ENCODE measurements around the gene FBXW12. TPM values are rescaled to one million over a fixed set of nuclear protein-coding genes. Genes with fewer than 3 reads are reported as not detected.

Gene FBXW12
- total and polyA plus RNA-seq, 2 donors (not counting 3 experiments of a cell fraction or from before 2014, with no cell fraction given): not detected

DNA sequence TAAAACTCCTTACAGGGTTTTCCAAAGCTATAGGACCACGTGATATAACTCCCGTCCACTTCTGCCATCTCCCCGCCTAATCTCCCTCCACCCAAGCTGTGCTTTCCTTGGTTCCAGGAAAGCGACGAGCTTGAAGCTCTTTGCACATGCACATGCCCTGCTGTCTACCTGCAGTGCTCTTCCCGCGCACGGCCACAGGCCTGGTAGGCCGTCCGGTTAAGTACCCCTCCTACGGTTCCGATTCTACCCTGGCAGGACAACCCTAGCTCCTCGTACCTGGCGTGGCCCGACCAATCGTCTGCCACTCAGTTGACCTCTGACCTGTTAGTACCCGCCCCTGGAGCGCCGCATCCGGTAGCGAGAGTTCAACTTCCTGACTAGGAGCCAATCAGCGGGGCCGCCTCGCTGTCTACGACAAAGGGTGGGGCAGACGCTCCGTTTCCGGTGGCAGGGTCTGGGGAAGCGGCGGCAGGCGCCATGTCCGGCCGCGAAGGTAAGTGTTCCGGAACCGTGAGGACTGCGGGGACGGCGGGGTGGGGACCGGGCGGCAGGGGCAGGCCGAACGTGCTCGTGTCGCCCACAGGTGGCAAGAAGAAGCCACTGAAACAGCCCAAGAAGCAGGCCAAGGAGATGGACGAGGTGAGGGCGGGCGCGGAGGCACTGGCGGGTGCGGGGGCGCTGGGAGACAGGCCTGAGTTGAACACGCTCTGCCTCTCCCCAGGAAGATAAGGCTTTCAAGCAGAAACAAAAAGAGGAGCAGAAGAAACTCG lies 68.0 kb downstream of the FBXW12 start, which contains the start of the genes CCDC51 and TMA7:
CCDC51 (minus strand) TSS at position 300 of the 770 bp plus-strand sequence. CDS start 4,991 bp downstream, outside the sequence.
TMA7 (plus strand) TSS at position 438 of the 770 bp plus-strand sequence; CDS start at position 478, 40 bp downstream.
- intact Hi-C loops (cut with micrococcal nuclease) (loop anchor here (1.0 to 2.0 kb wide), 3 partner anchors 25 to 109 kb away; partner anchors contain the start of gene SHISA5), dilution Hi-C loops (cut with MboI; ENCODE audit: extremely low pct_ligation_motif_present, low sequenced_read_pairs) (no loop called here)
- Histone ChIP-seq H4K20me1 (replicated peaks; ENCODE audit: control insufficient read depth, extremely low read depth, insufficient read depth, low read length) (no peaks in the 10 kb centered on the region), H3K79me2 (ENCODE audit: control insufficient read depth, insufficient read depth, low read length) (peaks cover 26% of the 10 kb centered on the region), H3K27me3 (ENCODE audit: control insufficient read depth in 2 of 2, insufficient read depth in 2 of 2, low read length in 2 of 2) (no peaks in the 10 kb centered on the region), H3K9me3 (replicated peaks; ENCODE audit: control insufficient read depth, insufficient read depth, low read length) (no peaks in the 10 kb centered on the region), H3K4me3 (replicated peaks in 1 of 3; ENCODE audit: insufficient read depth in 1 of 3, low read depth in 1 of 3, low read length in 3 of 3) (peak within 1 kb of the TSS; percentile 73 to 91 (median 77)), H3K4me1 (ENCODE audit: control insufficient read depth, extremely low read depth, insufficient read depth, low read length) (peaks cover 16% of the 10 kb centered on the region), H3K9me1 (replicated peaks; ENCODE audit: control insufficient read depth, extremely low read depth, insufficient read depth, low read length) (no peaks in the 10 kb centered on the region), H3K9ac (replicated peaks; ENCODE audit: extremely low read depth, insufficient read depth, low read length) (peak within 1 kb of the TSS; percentile 89), H3K36me3 (ENCODE audit: control insufficient read depth in 2 of 2, extremely low read depth in 1 of 2, insufficient read depth in 2 of 2, low read length in 2 of 2) (peaks cover 8% of the 10 kb centered on the region in 2 experiments), H2AFZ (ENCODE audit: low read depth, low read length) (peak within 1 kb of the TSS; percentile 99), H3K4me2 (ENCODE audit: insufficient read depth, low read length) (peak within 1 kb of the TSS; percentile 87), H3K27ac (ENCODE audit: insufficient read depth, low read depth, low read length) (peak within 1 kb of the TSS; percentile 79)
- FAIRE-seq (peak; percentile 99), DNase-seq (ENCODE audit: low read depth, low spot score) (peak; percentile 96)
- ChIA-PET CTCF (interaction anchor here (0.8 to 2.3 kb wide), 12 partner anchors 8 to 246 kb away, joined by 3 to 35 read pairs (median 4); no protein-coding TSS in a partner anchor), POLR2A (interaction anchor here (0.7 to 1.1 kb wide), 2 partner anchors 11 to 39 kb away, joined by 4 to 5 read pairs; no protein-coding TSS in a partner anchor)
- BruUV-seq (replicated peaks): TSS peak; percentile 72
- TF ChIP-seq, protein P1, sequence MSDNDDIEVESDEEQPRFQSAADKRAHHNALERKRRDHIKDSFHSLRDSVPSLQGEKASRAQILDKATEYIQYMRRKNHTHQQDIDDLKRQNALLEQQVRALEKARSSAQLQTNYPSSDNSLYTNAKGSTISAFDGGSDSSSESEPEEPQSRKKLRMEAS (IDR thresholded peaks at IDR 0.05; ENCODE audit: insufficient read depth, insufficient read length): no peak
- TF ChIP-seq EZH2 (IDR thresholded peaks at IDR 0.05; ENCODE audit: borderline replicate concordance, low read depth, low read length, severe bottlenecking) (no peak), POLR2AphosphoS5 (IDR thresholded peaks at IDR 0.05; ENCODE audit: insufficient read depth, low read depth, low read length) (peak; percentile 77), POLR2A (IDR thresholded peaks at IDR 0.05; ENCODE audit: low read depth, low read length) (peak; percentile 75), JUN (IDR thresholded peaks at IDR 0.05; ENCODE audit: borderline replicate concordance, insufficient read depth, insufficient read length, low read depth) (no peak), GATA2 (IDR thresholded peaks at IDR 0.05; ENCODE audit: insufficient read depth, insufficient read length, low read depth, low read length) (no peak), MYC (IDR thresholded peaks at IDR 0.05; ENCODE audit: low read depth, low read length) (no peak), FOS (IDR thresholded peaks at IDR 0.05; ENCODE audit: borderline replicate concordance, insufficient read depth, low read length) (no peak)
- TF ChIP-seq, protein P2, sequence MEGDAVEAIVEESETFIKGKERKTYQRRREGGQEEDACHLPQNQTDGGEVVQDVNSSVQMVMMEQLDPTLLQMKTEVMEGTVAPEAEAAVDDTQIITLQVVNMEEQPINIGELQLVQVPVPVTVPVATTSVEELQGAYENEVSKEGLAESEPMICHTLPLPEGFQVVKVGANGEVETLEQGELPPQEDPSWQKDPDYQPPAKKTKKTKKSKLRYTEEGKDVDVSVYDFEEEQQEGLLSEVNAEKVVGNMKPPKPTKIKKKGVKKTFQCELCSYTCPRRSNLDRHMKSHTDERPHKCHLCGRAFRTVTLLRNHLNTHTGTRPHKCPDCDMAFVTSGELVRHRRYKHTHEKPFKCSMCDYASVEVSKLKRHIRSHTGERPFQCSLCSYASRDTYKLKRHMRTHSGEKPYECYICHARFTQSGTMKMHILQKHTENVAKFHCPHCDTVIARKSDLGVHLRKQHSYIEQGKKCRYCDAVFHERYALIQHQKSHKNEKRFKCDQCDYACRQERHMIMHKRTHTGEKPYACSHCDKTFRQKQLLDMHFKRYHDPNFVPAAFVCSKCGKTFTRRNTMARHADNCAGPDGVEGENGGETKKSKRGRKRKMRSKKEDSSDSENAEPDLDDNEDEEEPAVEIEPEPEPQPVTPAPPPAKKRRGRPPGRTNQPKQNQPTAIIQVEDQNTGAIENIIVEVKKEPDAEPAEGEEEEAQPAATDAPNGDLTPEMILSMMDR (IDR thresholded peaks at IDR 0.05; ENCODE audit: extremely low read depth in 1 of 2, insufficient read depth in 1 of 2, low read depth in 1 of 2, low read length in 2 of 2): no peak
